ENCODE data around the gene TPX2. TPM values are rescaled to one million over a fixed set of nuclear protein-coding genes. Genes with fewer than 3 reads are reported as not detected.

Gene TPX2
- total RNA-seq, 1 donor from 2014 or later, result 44.7 TPM

DNA sequence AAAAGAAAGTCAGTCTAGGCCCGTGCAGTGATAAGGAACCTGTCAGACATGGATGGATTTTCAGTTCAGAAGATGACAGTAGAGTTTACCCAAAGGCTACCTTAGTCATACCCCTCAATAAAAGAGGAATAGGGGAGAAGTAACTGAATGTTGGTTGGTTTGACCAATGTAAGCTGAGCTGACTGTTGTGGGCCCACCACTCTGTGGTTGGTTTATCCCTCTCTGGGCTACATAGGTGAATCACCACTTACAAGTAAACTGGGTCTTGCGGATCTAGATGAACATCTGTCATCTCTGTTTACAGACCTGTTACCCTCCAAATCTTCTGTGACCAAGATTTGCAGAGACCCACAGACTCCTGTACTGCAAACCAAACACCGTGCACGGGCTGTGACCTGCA, 42.9 kb downstream of the TPX2 start:
- Mint-ChIP-seq H3K27ac (ENCODE audit: unreplicated experiment) (no peak overlapping the region), H3K27me3 (ENCODE audit: unreplicated experiment) (no peaks in the 10 kb centered on the region), H3K4me3 (ENCODE audit: unreplicated experiment) (no peak overlapping the region), H3K4me1 (ENCODE audit: low read depth, unreplicated experiment) (no peaks in the 10 kb centered on the region), H3K36me3 (ENCODE audit: unreplicated experiment) (no peaks in the 10 kb centered on the region), H3K9me3 (ENCODE audit: unreplicated experiment) (no peaks in the 10 kb centered on the region)
- DNase-seq, result no peak
- TF ChIP-seq, protein P1, sequence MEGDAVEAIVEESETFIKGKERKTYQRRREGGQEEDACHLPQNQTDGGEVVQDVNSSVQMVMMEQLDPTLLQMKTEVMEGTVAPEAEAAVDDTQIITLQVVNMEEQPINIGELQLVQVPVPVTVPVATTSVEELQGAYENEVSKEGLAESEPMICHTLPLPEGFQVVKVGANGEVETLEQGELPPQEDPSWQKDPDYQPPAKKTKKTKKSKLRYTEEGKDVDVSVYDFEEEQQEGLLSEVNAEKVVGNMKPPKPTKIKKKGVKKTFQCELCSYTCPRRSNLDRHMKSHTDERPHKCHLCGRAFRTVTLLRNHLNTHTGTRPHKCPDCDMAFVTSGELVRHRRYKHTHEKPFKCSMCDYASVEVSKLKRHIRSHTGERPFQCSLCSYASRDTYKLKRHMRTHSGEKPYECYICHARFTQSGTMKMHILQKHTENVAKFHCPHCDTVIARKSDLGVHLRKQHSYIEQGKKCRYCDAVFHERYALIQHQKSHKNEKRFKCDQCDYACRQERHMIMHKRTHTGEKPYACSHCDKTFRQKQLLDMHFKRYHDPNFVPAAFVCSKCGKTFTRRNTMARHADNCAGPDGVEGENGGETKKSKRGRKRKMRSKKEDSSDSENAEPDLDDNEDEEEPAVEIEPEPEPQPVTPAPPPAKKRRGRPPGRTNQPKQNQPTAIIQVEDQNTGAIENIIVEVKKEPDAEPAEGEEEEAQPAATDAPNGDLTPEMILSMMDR (IDR thresholded peaks at IDR 0.05; ENCODE audit: partially characterized antibody, unreplicated experiment), result no peak

DNA sequence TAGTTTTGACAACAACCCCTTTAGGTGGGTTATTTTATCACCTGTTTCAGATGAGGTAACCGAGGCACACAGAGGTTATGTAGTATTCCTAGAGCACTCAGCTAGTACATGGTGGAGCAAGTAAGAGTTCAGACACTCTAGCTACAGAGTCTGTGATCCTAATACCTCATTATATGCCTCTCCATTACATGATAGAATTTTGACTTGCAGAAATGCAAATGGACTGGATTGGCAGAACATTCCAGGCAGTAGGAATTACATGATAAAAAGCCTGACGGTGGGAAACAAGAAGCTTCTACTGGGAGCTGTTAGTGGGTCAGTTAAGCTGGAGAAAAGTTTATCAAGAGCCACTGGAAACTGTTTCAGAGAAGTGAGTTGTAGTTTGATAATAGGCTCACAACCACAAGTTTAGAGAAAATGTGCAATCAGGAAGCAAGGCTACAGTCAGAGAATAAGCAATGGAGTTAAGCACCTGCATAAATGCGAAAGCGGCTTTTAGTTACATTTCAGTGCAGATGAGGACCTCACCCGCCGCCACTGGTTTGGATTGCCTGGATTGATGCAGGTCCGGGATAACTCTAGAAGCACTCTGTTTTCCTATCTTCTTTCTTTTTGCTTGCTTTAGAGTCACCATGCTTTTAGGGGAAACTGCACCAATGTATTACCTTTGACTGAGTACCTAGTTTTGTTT, 45.4 kb downstream of the TPX2 start:
- no peak overlapping the region for H3K4me3 Mint-ChIP-seq (ENCODE audit: unreplicated experiment)
- H3K27me3 Mint-ChIP-seq (ENCODE audit: unreplicated experiment), result no peaks in the 10 kb centered on the region
- H3K36me3 Mint-ChIP-seq (ENCODE audit: unreplicated experiment), result no peaks in the 10 kb centered on the region
- no peak for DNase-seq
- no peaks in the 10 kb centered on the region for H3K9me3 Mint-ChIP-seq (ENCODE audit: unreplicated experiment)
- H3K27ac Mint-ChIP-seq (ENCODE audit: unreplicated experiment), result no peak overlapping the region
- TF ChIP-seq, protein P1 (IDR thresholded peaks at IDR 0.05; ENCODE audit: partially characterized antibody, unreplicated experiment), result no peak
- no peaks in the 10 kb centered on the region for H3K4me1 Mint-ChIP-seq (ENCODE audit: low read depth, unreplicated experiment)

DNA sequence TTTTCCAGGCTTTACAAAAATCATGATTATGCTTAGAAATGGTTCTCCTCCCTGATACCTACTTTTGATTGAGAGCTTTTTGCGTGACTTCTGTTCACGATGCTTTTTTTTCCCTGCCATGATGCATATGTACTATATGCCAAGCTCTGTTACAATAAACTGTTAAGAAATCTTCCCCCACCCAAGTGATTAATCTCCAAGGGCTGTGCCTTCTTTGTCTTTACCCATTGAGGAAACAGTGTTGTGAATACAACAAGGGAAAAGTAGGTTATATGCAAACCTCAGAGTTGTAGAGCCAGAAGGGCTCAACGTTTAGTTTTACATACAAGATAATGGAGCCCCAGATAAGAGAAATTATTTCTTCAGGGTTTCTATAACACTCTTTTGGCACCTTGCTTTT, 46.0 kb downstream of the TPX2 start:
- Mint-ChIP-seq H3K4me1 (ENCODE audit: low read depth, unreplicated experiment) (no peaks in the 10 kb centered on the region), H3K27ac (ENCODE audit: unreplicated experiment) (no peak overlapping the region), H3K27me3 (ENCODE audit: unreplicated experiment) (no peaks in the 10 kb centered on the region), H3K36me3 (ENCODE audit: unreplicated experiment) (no peaks in the 10 kb centered on the region), H3K9me3 (ENCODE audit: unreplicated experiment) (no peaks in the 10 kb centered on the region), H3K4me3 (ENCODE audit: unreplicated experiment) (no peak overlapping the region)
- TF ChIP-seq, protein P1 (IDR thresholded peaks at IDR 0.05; ENCODE audit: partially characterized antibody, unreplicated experiment), result no peak
- DNase-seq, result no peak

DNA sequence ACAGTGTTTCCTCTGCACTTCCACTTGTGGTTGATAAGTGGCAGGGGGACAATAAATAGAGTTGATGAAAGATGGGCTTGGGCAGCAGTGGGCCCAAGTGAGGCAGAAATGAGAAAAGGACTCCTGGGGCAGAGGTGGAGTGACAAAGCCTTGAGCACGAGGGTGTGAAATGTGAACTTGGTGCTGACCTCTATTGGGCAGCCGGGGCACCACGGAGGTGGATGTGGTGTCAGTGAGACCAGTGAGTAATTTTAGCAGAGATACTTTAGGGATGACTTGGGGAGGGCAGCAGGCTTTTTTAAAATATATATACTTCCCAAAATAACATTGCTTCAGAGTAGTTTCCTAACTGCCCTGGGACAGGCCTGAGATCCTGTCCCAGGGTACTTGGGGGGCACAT, 49.5 kb downstream of the TPX2 start:
- Mint-ChIP-seq H3K4me3 (ENCODE audit: unreplicated experiment) (no peak overlapping the region), H3K9me3 (ENCODE audit: unreplicated experiment) (no peaks in the 10 kb centered on the region), H3K4me1 (ENCODE audit: low read depth, unreplicated experiment) (no peaks in the 10 kb centered on the region), H3K36me3 (ENCODE audit: unreplicated experiment) (no peaks in the 10 kb centered on the region), H3K27ac (ENCODE audit: unreplicated experiment) (no peak overlapping the region), H3K27me3 (ENCODE audit: unreplicated experiment) (no peaks in the 10 kb centered on the region)
- peak; percentile 54 for DNase-seq
- TF ChIP-seq, protein P1 (IDR thresholded peaks at IDR 0.05; ENCODE audit: partially characterized antibody, unreplicated experiment), result peak; percentile 24

DNA sequence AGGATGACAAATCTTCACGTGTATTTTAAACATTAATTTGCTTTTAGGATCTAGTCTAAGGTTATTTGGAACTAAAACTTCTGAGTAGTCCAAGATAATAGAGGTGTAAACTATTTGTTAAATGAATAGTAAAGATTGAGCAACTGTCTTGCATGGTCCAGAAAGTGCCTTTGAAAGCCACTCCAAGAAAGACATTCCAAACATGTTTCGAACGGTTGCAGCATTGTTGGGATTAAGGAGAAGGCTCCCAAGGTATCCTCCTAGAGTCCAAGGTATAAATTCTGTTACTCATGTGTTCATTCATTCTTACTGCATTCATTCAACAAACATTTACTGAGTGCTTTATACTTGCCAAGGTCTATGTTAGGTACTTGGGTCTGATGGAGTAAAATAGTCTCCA, 51.3 kb downstream of the TPX2 start:
- Mint-ChIP-seq H3K36me3 (ENCODE audit: unreplicated experiment) (peaks cover 3% of the 10 kb centered on the region), H3K9me3 (ENCODE audit: unreplicated experiment) (no peaks in the 10 kb centered on the region), H3K4me1 (ENCODE audit: low read depth, unreplicated experiment) (no peaks in the 10 kb centered on the region), H3K27ac (ENCODE audit: unreplicated experiment) (no peak overlapping the region), H3K27me3 (ENCODE audit: unreplicated experiment) (no peaks in the 10 kb centered on the region), H3K4me3 (ENCODE audit: unreplicated experiment) (no peak overlapping the region)
- DNase-seq, result no peak
- TF ChIP-seq, protein P1 (IDR thresholded peaks at IDR 0.05; ENCODE audit: partially characterized antibody, unreplicated experiment), result no peak

Data from glutamatergic neuron (in vitro differentiated cells).